ENCODE measurements around the gene STAT1.

- TF ChIP-seq CTCF (conservative IDR thresholded peaks at IDR 0.05) = no peak
- no peak for TF ChIP-seq EZH2 (IDR thresholded peaks at IDR 0.05; ENCODE audit: low read depth)
Measured at GRCh38 chr2:190947141-190947540, 66.8 kb downstream of the STAT1 start.
